ENCODE results near the gene PTPRS. TPM values are rescaled to one million over a fixed set of nuclear protein-coding genes. Genes with fewer than 3 reads are reported as not detected.
"Not testable (repeated sequence)": the region's sequence is repeated elsewhere in the genome, so short reads cannot be mapped to it uniquely, and the experiment has no call there.

Gene PTPRS
- total RNA-seq = 10 to 100 TPM in 1 of 2 donors, 1 to 10 TPM in 1; 7.9 to 15.6 TPM

- no peak within 1 kb of the TSS for H3K27ac ChIP-seq
Measured at GRCh38 chr19:5340637-5341447, at the start of gene PTPRS. TSS of gene PTPRS (minus strand) at chr19:5340812. CDS start at chr19:5286140, 54,672 bp downstream.

GRCh38 chr19:5389353-5389752 lies 48.7 kb upstream of the PTPRS start:
- intact Hi-C loops (cut with DNase I) = no loop called here
- Histone ChIP-seq H3K9me3 (no peaks in the 10 kb centered on the region), H3K4me3 (no peak overlapping the region), H3K27me3 (no peaks in the 10 kb centered on the region), H3K36me3 (no peaks in the 10 kb centered on the region), H3K27ac (no peak overlapping the region), H3K4me1 (no peaks in the 10 kb centered on the region), H3K9ac (ENCODE audit: low read depth in 2 of 2, low read length in 2 of 2) (no peak overlapping the region)
- DNase-seq = no peak
- no peak for TF ChIP-seq CTCF (IDR thresholded peaks at IDR 0.05)

More at GRCh38 chr19:5340637-5341447, at the start of gene PTPRS:
- Histone ChIP-seq H3K4me1 (no peaks in the 10 kb centered on the region), H3K36me3 (no peaks in the 10 kb centered on the region), H3K9ac (ENCODE audit: low read depth in 2 of 2, low read length in 2 of 2) (peak within 1 kb of the TSS in 1 of 2 donors; percentile 35), H3K4me3 (peak within 1 kb of the TSS; percentile 42), H3K27me3 (peaks cover 27% of the 10 kb centered on the region), H3K9me3 (no peaks in the 10 kb centered on the region)
- TF ChIP-seq CTCF (IDR thresholded peaks at IDR 0.05) = no peak
- DNase-seq = peak; percentile 61
- intact Hi-C loops (cut with DNase I) = no loop called here

GRCh38 chr19:5387472-5387871 lies 46.9 kb upstream of the PTPRS start:
- H3K9ac ChIP-seq (ENCODE audit: low read depth in 2 of 2, low read length in 2 of 2) = no peak overlapping the region
- no peaks in the 10 kb centered on the region for H3K27me3 ChIP-seq
- H3K27ac ChIP-seq = no peak overlapping the region
- H3K4me1 ChIP-seq = no peaks in the 10 kb centered on the region
- intact Hi-C loops (cut with DNase I) = no loop called here
- TF ChIP-seq CTCF (IDR thresholded peaks at IDR 0.05) = no peak
- no peaks in the 10 kb centered on the region for H3K9me3 ChIP-seq
- no peaks in the 10 kb centered on the region for H3K36me3 ChIP-seq
- no peak for DNase-seq
- no peak overlapping the region for H3K4me3 ChIP-seq

GRCh38 chr19:5386841-5387240 lies 46.2 kb upstream of the PTPRS start:
- no peaks in the 10 kb centered on the region for H3K9me3 ChIP-seq
- no peak overlapping the region for H3K9ac ChIP-seq (ENCODE audit: low read depth in 2 of 2, low read length in 2 of 2)
- no peaks in the 10 kb centered on the region for H3K4me1 ChIP-seq
- TF ChIP-seq CTCF (IDR thresholded peaks at IDR 0.05) = no peak
- H3K36me3 ChIP-seq = no peaks in the 10 kb centered on the region
- H3K27me3 ChIP-seq = no peaks in the 10 kb centered on the region
- no peak overlapping the region for H3K27ac ChIP-seq
- no peak for DNase-seq
- no peak overlapping the region for H3K4me3 ChIP-seq
- intact Hi-C loops (cut with DNase I) = no loop called here

- H3K27me3 ChIP-seq; intact Hi-C loops (cut with DNase I); H3K4me1 ChIP-seq; H3K9me3 ChIP-seq; H3K27ac ChIP-seq; DNase-seq; H3K36me3 ChIP-seq; H3K4me3 ChIP-seq; H3K9ac ChIP-seq (ENCODE audit: low read depth in 2 of 2, low read length in 2 of 2): not testable (repeated sequence)
Measured at GRCh38 chr19:5381197-5381596, 40.6 kb upstream of the PTPRS start.

- H3K27ac ChIP-seq = no peak overlapping the region
- H3K9me3 ChIP-seq = no peaks in the 10 kb centered on the region
- TF ChIP-seq CTCF (IDR thresholded peaks at IDR 0.05) = no peak
- intact Hi-C loops (cut with DNase I) = no loop called here
- H3K4me1 ChIP-seq = no peaks in the 10 kb centered on the region
- H3K36me3 ChIP-seq = no peaks in the 10 kb centered on the region
- no peak overlapping the region for H3K4me3 ChIP-seq
- no peak overlapping the region for H3K9ac ChIP-seq (ENCODE audit: low read depth in 2 of 2, low read length in 2 of 2)
- no peaks in the 10 kb centered on the region for H3K27me3 ChIP-seq
- DNase-seq = no peak
Measured at GRCh38 chr19:5380215-5380919, 39.8 kb upstream of the PTPRS start.

All from colonic mucosa (tissue), 4 donors.